DMS153 treated with DMSO at 0.1 percent for 48 hours (cell line): ENCODE measurements around the gene ZSWIM5.
"Not testable (repeated sequence)": the region's sequence is repeated elsewhere in the genome, so short reads cannot be mapped to it uniquely, and the experiment has no call there.

Experiments
- DNase-seq: peaks from one replicate; lab custom pipeline; 2025; ENCODE audit not compliant: unreplicated experiment; lab: John Stamatoyannopoulos, UW

ZSWIM5 gene

GRCh38 chr1:45205011-45205909 is 1.1 kb downstream of the ZSWIM5 start:
- DNase-seq, result no peak

GRCh38 chr1:45200906-45201500 is 5.4 kb downstream of the ZSWIM5 start:
- no peak for DNase-seq

GRCh38 chr1:45200435-45200834 is 6.0 kb downstream of the ZSWIM5 start:
- DNase-seq, result no peak

- DNase-seq, result no peak
Measured at GRCh38 chr1:45198185-45198584, 8.2 kb downstream of the ZSWIM5 start.

GRCh38 chr1:45196863-45197262 is 9.5 kb downstream of the ZSWIM5 start:
- DNase-seq, result no peak

- DNase-seq, result no peak
Measured at GRCh38 chr1:45191418-45191783, 15.0 kb downstream of the ZSWIM5 start.

GRCh38 chr1:45187725-45188124 is 18.7 kb downstream of the ZSWIM5 start:
- DNase-seq, result no peak

GRCh38 chr1:45179918-45180519 is 26.4 kb downstream of the ZSWIM5 start:
- not testable (repeated sequence) for DNase-seq

GRCh38 chr1:45177452-45177851 is 29.0 kb downstream of the ZSWIM5 start:
- DNase-seq, result no peak

GRCh38 chr1:45172764-45173163 is 33.6 kb downstream of the ZSWIM5 start:
- no peak for DNase-seq

GRCh38 chr1:45172005-45172404 is 34.4 kb downstream of the ZSWIM5 start:
- DNase-seq, result peak; percentile 39

- no peak for DNase-seq
Measured at GRCh38 chr1:45171575-45171974, 34.8 kb downstream of the ZSWIM5 start.

GRCh38 chr1:45170151-45170742 is 36.2 kb downstream of the ZSWIM5 start:
- no peak for DNase-seq

GRCh38 chr1:45167947-45168346 is 38.5 kb downstream of the ZSWIM5 start:
- DNase-seq, result not testable (repeated sequence)

GRCh38 chr1:45164307-45164706 is 42.1 kb downstream of the ZSWIM5 start:
- DNase-seq, result not testable (repeated sequence)

- not testable (repeated sequence) for DNase-seq
Measured at GRCh38 chr1:45163111-45163510, 43.3 kb downstream of the ZSWIM5 start.

GRCh38 chr1:45162041-45163035 is 44.1 kb downstream of the ZSWIM5 start:
- not testable (repeated sequence) for DNase-seq

- no peak for DNase-seq
Measured at GRCh38 chr1:45155957-45156356, 50.4 kb downstream of the ZSWIM5 start.

GRCh38 chr1:45155423-45155822 is 51.0 kb downstream of the ZSWIM5 start:
- no peak for DNase-seq

- no peak for DNase-seq
Measured at GRCh38 chr1:45152126-45152525, 54.3 kb downstream of the ZSWIM5 start.
